GM10266 (cell line): Measurements from ENCODE around the gene AOX1.

ENCODE experiments used
- DNase-seq: peaks from one replicate; pipeline ENCODE4 v3.0.0; 2012; ENCODE audit errors: extremely low spot score
- CTCF ChIP-seq: IDR thresholded peaks from 2 replicates; pipeline ENCODE4 v1.5.1; 2012; ENCODE audit warnings: mild to moderate bottlenecking, low read depth; ENCODE audit not compliant: control insufficient read depth, insufficient read depth; ENCODE audit errors: missing control alignments

AOX1 gene

GRCh38 chr2:200618590-200619021, 32.8 kb downstream of the AOX1 start:
- peak; percentile 16 for TF ChIP-seq CTCF
- no peak for DNase-seq

- no peak for DNase-seq
- TF ChIP-seq CTCF = no peak
Observed at GRCh38 chr2:200619279-200619678, 33.5 kb downstream of the AOX1 start.

- no peak for DNase-seq
- no peak for TF ChIP-seq CTCF
Observed at GRCh38 chr2:200620606-200621390, 35.0 kb downstream of the AOX1 start.

GRCh38 chr2:200622106-200622505, 36.3 kb downstream of the AOX1 start:
- no peak for DNase-seq
- no peak for TF ChIP-seq CTCF

GRCh38 chr2:200624026-200624425, 38.2 kb downstream of the AOX1 start:
- no peak for TF ChIP-seq CTCF
- no peak for DNase-seq

GRCh38 chr2:200624658-200625057, 38.8 kb downstream of the AOX1 start:
- DNase-seq = no peak
- TF ChIP-seq CTCF = no peak

GRCh38 chr2:200625282-200625681, 39.5 kb downstream of the AOX1 start:
- no peak for TF ChIP-seq CTCF
- DNase-seq = no peak
